IMR-90 (cell line): Measurements from ENCODE around the gene MYO10. TPM values are rescaled to one million over a fixed set of nuclear protein-coding genes. Genes with fewer than 3 reads are reported as not detected.

Source experiments
- ATAC-seq: fragments of 200-7000 bp; cut with Tn5 transposase; 2 replicates; pipeline ENCODE4 v1.9.1; 2020; ENCODE audit warnings: low read depth, mild to moderate bottlenecking, moderate library complexity
- BruUV-seq: library from RNA; stranded (reverse); fragments of 400-500 nt; replicated peaks from 2 replicates; lab custom pipeline; 2021; lab: Mats Ljungman, UMichigan
- CTCF ChIA-PET: fragments of 300-600 bp; formaldehyde crosslinking; extraction: SDS; loops from one replicate; lab custom pipeline; 2021; ENCODE audit warnings: antibody characterized with exemption; lab: Yijun Ruan, JAX
- POLR2A ChIA-PET: fragments of 300-600 bp; sonication (Branson Sonifier 250); formaldehyde crosslinking; loops from one replicate; lab custom pipeline; 2022; ENCODE audit warnings: antibody characterized with exemption; ENCODE audit not compliant: unreplicated experiment; lab: Charles Lee
- DNase-seq: peaks from one replicate; pipeline ENCODE4 v3.0.0; 2013
- H2AFZ ChIP-seq: replicated peaks from 2 replicates; pipeline ENCODE3; 2013; ENCODE audit warnings: low read length, mild to moderate bottlenecking; ENCODE audit not compliant: poor library complexity
- H2AK5ac ChIP-seq: 2 replicates; pipeline ENCODE4 v1.6.1; 2013; ENCODE audit warnings: low read depth, low read length, inconsistent platforms
- H2AK9ac ChIP-seq: replicated peaks from 2 replicates; pipeline ENCODE3; 2013; ENCODE audit warnings: mild to moderate bottlenecking, low read depth, low read length, moderate library complexity; ENCODE audit not compliant: poor library complexity
- H2BK120ac ChIP-seq: 2 replicates; pipeline ENCODE4 v1.6.1; 2013; ENCODE audit warnings: low read depth, low read length, inconsistent platforms
- H2BK15ac ChIP-seq: 3 replicates; pipeline ENCODE4 v1.6.1; 2013; ENCODE audit warnings: low read depth, low read length, inconsistent platforms
- H2BK20ac ChIP-seq: 2 replicates; pipeline ENCODE4 v1.6.1; 2013; ENCODE audit warnings: low read depth, mild to moderate bottlenecking, inconsistent platforms, low read length, moderate library complexity
- H2BK5ac ChIP-seq: 2 replicates; pipeline ENCODE4 v1.6.1; 2013; ENCODE audit warnings: mild to moderate bottlenecking, low read depth, low read length, inconsistent platforms; ENCODE audit not compliant: poor library complexity, severe bottlenecking
- H3K14ac ChIP-seq: replicated peaks from 2 replicates; pipeline ENCODE4 v1.6.1; 2013; ENCODE audit warnings: low read depth, low read length, inconsistent platforms
- H3K18ac ChIP-seq: 2 replicates; pipeline ENCODE4 v1.6.1; 2013; ENCODE audit warnings: low read depth, low read length, control low read depth
- H3K23ac ChIP-seq: 2 replicates; pipeline ENCODE4 v1.6.1; 2013; ENCODE audit warnings: low read depth, low read length, inconsistent platforms
- H3K27ac ChIP-seq: 2 replicates; pipeline ENCODE4 v1.5.1; 2013; ENCODE audit warnings: mild to moderate bottlenecking, control low read depth, low read length; ENCODE audit not compliant: insufficient read depth
- H3K27me3 ChIP-seq: 2 replicates; pipeline ENCODE4 v1.6.1; 2013; ENCODE audit warnings: low read length; ENCODE audit not compliant: control insufficient read depth, insufficient read depth
- H3K36me3 ChIP-seq: 2 replicates; pipeline ENCODE4 v1.6.1; 2013; ENCODE audit warnings: low read length, mixed read lengths; ENCODE audit not compliant: control insufficient read depth, insufficient read depth
- H3K4ac ChIP-seq: 2 replicates; pipeline ENCODE4 v1.6.1; 2013; ENCODE audit warnings: low read depth, low read length, inconsistent platforms
- H3K4me1 ChIP-seq: 2 replicates; pipeline ENCODE4 v1.6.1; 2013; ENCODE audit warnings: low read length, mixed read lengths; ENCODE audit not compliant: control insufficient read depth, insufficient read depth
- H3K4me2 ChIP-seq: 2 replicates; pipeline ENCODE4 v1.6.1; 2013; ENCODE audit warnings: low read depth, mild to moderate bottlenecking, control low read depth, low read length, moderate library complexity
- H3K4me3 ChIP-seq: 2 replicates; pipeline ENCODE4 v1.5.1; 2013; ENCODE audit warnings: low read depth, mild to moderate bottlenecking, control low read depth, low read length, moderate library complexity; ENCODE audit not compliant: insufficient read depth
- H3K56ac ChIP-seq: 2 replicates; pipeline ENCODE4 v1.6.1; 2013; ENCODE audit warnings: low read length, inconsistent platforms; ENCODE audit not compliant: insufficient read depth; ENCODE audit errors: extremely low read depth
- H3K79me1 ChIP-seq, 2 experiments: 2 replicates each; pipeline ENCODE4 v1.6.1; 2013; ENCODE audit warnings: low read length in 2 of 2, inconsistent platforms in 1 of 2, low read depth in 1 of 2
- H3K9ac ChIP-seq: 2 replicates; pipeline ENCODE4 v1.6.1; 2013; ENCODE audit warnings: low read depth, low read length, control low read depth
- H3K9me1 ChIP-seq: 2 replicates; pipeline ENCODE4 v1.6.1; 2013; ENCODE audit warnings: low read length, inconsistent platforms; ENCODE audit not compliant: insufficient read depth
- H3K9me3 ChIP-seq: 2 replicates; pipeline ENCODE4 v1.6.1; 2013; ENCODE audit warnings: low read length; ENCODE audit not compliant: control insufficient read depth, insufficient read depth
- H4K20me1 ChIP-seq: 2 replicates; pipeline ENCODE4 v1.6.1; 2013; ENCODE audit warnings: low read length, inconsistent platforms; ENCODE audit not compliant: insufficient read depth
- H4K5ac ChIP-seq: 2 replicates; pipeline ENCODE4 v1.6.1; 2013; ENCODE audit warnings: mild to moderate bottlenecking, low read depth, low read length, control low read depth
- H4K8ac ChIP-seq, 2 experiments: 2 replicates each; pipeline ENCODE4 v1.6.1; 2013; ENCODE audit warnings: low read depth in 2 of 2, low read length in 2 of 2, control low read depth in 1 of 2, inconsistent platforms in 1 of 2
- H4K91ac ChIP-seq: 2 replicates; pipeline ENCODE4 v1.6.1; 2013; ENCODE audit warnings: low read depth, low read length, inconsistent platforms; ENCODE audit not compliant: insufficient read depth
- FOS ChIP-seq: fragments of 150-350 bp; IDR thresholded peaks from 2 replicates; pipeline ENCODE4 v1.6.1; 2016; ENCODE audit warnings: low read depth, low read length
- MAZ ChIP-seq: IDR thresholded peaks from 2 replicates; pipeline ENCODE4 v1.6.1; 2012; ENCODE audit warnings: low read depth, mild to moderate bottlenecking, low read length, improper control_type of control experiment, moderate library complexity, borderline replicate concordance
- WGBS, 2 experiments: methylation state at CpG; one replicate each; pipeline versions ENCODE4 v1.1.5 to v1.1.7; 2013; ENCODE audit warnings: missing lambda C conversion rate in 2 of 2; ENCODE audit not compliant: insufficient read length in 1 of 2; ENCODE audit errors: extremely low coverage in 2 of 2; 5-methylcytosine and 5-hydroxymethylcytosine counted together
- dilution Hi-C: fragments of 300-500 bp; cut with HindIII; formaldehyde crosslinking; loops from one replicate; pipeline ENCODE4 v1.14.3; 2018; ENCODE audit warnings: low sequenced_read_pairs; ENCODE audit not compliant: unreplicated experiment
- in situ Hi-C: fragments of 300-500 bp; cut with MboI; formaldehyde crosslinking; loops from 3 replicates; pipeline ENCODE4 v1.14.3; 2019; ENCODE audit warnings: low sequenced_read_pairs, inconsistent platforms, mixed read lengths
- intact Hi-C: fragments of 100-400 bp; cut with micrococcal nuclease; formaldehyde crosslinking; loops from 2 replicates; pipeline ENCODE4 v1.10.0; 2022
- polyA plus RNA-seq, 3 experiments: library from polyadenylated mRNA; depleted of rRNA; stranded (reverse); fragments of >200 nt; gene quantifications; 2 replicates each; pipeline ENCODE4 v1.2.3, GENCODE V29; 2012; ENCODE audit warnings: low replicate concordance in 1 of 3
- total RNA-seq: library from RNA; depleted of rRNA; stranded (reverse); fragments of >200 nt; gene quantifications from 2 replicates; pipeline ENCODE4 v1.2.3, GENCODE V29; 2012
- TF ChIP-seq, protein P1 (sequence below): fragments of 150-350 bp; IDR thresholded peaks from 2 replicates; pipeline ENCODE4 v1.6.1; 2016; ENCODE audit warnings: low read depth, mild to moderate bottlenecking, low read length, moderate library complexity, borderline replicate concordance

The MYO10 gene
- total and polyA plus RNA-seq, 2 of the 4 experiments (the other 2 are of a cell fraction): 39.9 to 115 TPM

- no peak overlapping the region for H2BK120ac ChIP-seq
- H3K9me1 ChIP-seq: peaks cover 24% of the 10 kb centered on the region
- H2BK5ac ChIP-seq: no peak overlapping the region
- peak overlapping the region; percentile 20; the same call in 1 of the 2 replicates for H2AK5ac ChIP-seq
- no peak overlapping the region for H3K4me3 ChIP-seq
- 93% methylated on average over 2 of the region's 3 CpGs; no CpG with 5 or more reads in 1 of the 2 experiments for WGBS, 2 experiments
- no peaks in the 10 kb centered on the region for H3K27me3 ChIP-seq
- in situ Hi-C loops (no loop called here), dilution Hi-C loops (no loop called here), intact Hi-C loops (no loop called here)
- peaks cover 0 to 51% of the 10 kb centered on the region in 2 experiments; a peak in 2 of 4 replicates for H3K79me1 ChIP-seq
- no peak overlapping the region for H3K27ac ChIP-seq
- no TSS peak for BruUV-seq
- no peak overlapping the region for H3K9ac ChIP-seq
- peak overlapping the region; percentile 23; the same call in 1 of the 2 replicates for H3K23ac ChIP-seq
- H3K56ac ChIP-seq: no peak overlapping the region
- CTCF ChIA-PET: interaction anchor here (0.5 kb wide), 1 partner anchor 123 kb away, joined by 7 read pairs; no protein-coding TSS in a partner anchor
- no peak for TF ChIP-seq MAZ
- TF ChIP-seq, protein P1, sequence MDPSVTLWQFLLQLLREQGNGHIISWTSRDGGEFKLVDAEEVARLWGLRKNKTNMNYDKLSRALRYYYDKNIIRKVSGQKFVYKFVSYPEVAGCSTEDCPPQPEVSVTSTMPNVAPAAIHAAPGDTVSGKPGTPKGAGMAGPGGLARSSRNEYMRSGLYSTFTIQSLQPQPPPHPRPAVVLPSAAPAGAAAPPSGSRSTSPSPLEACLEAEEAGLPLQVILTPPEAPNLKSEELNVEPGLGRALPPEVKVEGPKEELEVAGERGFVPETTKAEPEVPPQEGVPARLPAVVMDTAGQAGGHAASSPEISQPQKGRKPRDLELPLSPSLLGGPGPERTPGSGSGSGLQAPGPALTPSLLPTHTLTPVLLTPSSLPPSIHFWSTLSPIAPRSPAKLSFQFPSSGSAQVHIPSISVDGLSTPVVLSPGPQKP: no peak
- no peak for TF ChIP-seq FOS
- H3K4me1 ChIP-seq: peaks cover 8% of the 10 kb centered on the region
- peaks cover 9% of the 10 kb centered on the region for H3K36me3 ChIP-seq
- H2BK15ac ChIP-seq: no peak overlapping the region
- H3K4me2 ChIP-seq: no peak overlapping the region
- no peak overlapping the region for H2AK9ac ChIP-seq
- no peak overlapping the region for H2AFZ ChIP-seq
- H4K20me1 ChIP-seq: peaks cover 98% of the 10 kb centered on the region
- no peak overlapping the region for H2BK20ac ChIP-seq
- 0 out of 2 replicates have a peak, but pooled peaks have one; percentile 12 for ATAC-seq
- POLR2A ChIA-PET: no interaction called here
- no peak overlapping the region; the same call in 1 of the 2 replicates for H3K14ac ChIP-seq
- H3K4ac ChIP-seq: no peak overlapping the region
- no peak overlapping the region for H4K91ac ChIP-seq
- H4K5ac ChIP-seq: no peak overlapping the region
- no peak overlapping the region for H3K18ac ChIP-seq
- DNase-seq: no peak
- no peak overlapping the region for H4K8ac ChIP-seq
- H3K9me3 ChIP-seq: no peaks in the 10 kb centered on the region
Observed at GRCh38 chr5:16922430-16922829, 13.7 kb downstream of the MYO10 start.
